HL-60 (cell line): ENCODE data around the gene CD58.

Experiments used
- DNase-seq, 2 experiments: peaks; one replicate each; pipeline ENCODE4 v3.0.0-alpha.2; 2010 to 2020; ENCODE audit warnings: low read depth in 1 of 2, low spot score in 1 of 2
- H3K27ac ChIP-seq: fragments of 250-450 bp; sonication (Bioruptor Pico); replicated peaks from 2 replicates; pipeline ENCODE4 v1.5.1; 2020; ENCODE audit warnings: mild to moderate bottlenecking, moderate library complexity
- H3K27me3 ChIP-seq: fragments of 250-450 bp; sonication (Bioruptor Pico); 2 replicates; pipeline ENCODE4 v1.5.1; 2021; ENCODE audit warnings: mild to moderate bottlenecking, moderate library complexity; ENCODE audit not compliant: insufficient read depth, poor library complexity, severe bottlenecking
- H3K4me3 ChIP-seq: replicated peaks from 2 replicates; pipeline ENCODE4 v1.5.1; 2011; ENCODE audit warnings: mild to moderate bottlenecking, control low read depth, low read length; ENCODE audit not compliant: insufficient read depth
- CTCF ChIP-seq: IDR thresholded peaks from one replicate; pipeline ENCODE4 v1.5.1; 2011; ENCODE audit warnings: low read length, control low read depth, inconsistent platforms; ENCODE audit not compliant: insufficient read depth
- GABPA ChIP-seq: IDR thresholded peaks from 2 replicates; pipeline ENCODE4 v1.6.1; 2012; ENCODE audit warnings: low read depth
- POLR2AphosphoS5 ChIP-seq: IDR thresholded peaks from 2 replicates; pipeline ENCODE4 v1.6.1; 2012; ENCODE audit warnings: low read depth
- REST ChIP-seq: IDR thresholded peaks from 2 replicates; pipeline ENCODE4 v1.6.1; 2012; ENCODE audit warnings: low read depth; ENCODE audit not compliant: insufficient replicate concordance
- SPI1 ChIP-seq: IDR thresholded peaks from 2 replicates; pipeline ENCODE4 v1.6.1; 2012; ENCODE audit warnings: low read depth, mild to moderate bottlenecking, borderline replicate concordance

The CD58 gene

GRCh38 chr1:116537040-116537831, 33.6 kb downstream of the CD58 start:
- no peak overlapping the region for H3K4me3 ChIP-seq
- no peak overlapping the region for H3K27ac ChIP-seq
- TF ChIP-seq REST (no peak), CTCF (no peak), SPI1 (no peak), POLR2AphosphoS5 (no peak), GABPA (no peak)
- H3K27me3 ChIP-seq = no peaks in the 10 kb centered on the region
- DNase-seq = peak in 1 of 2 experiments; percentile 38

- Histone ChIP-seq H3K27ac (no peak overlapping the region), H3K4me3 (no peak overlapping the region), H3K27me3 (no peaks in the 10 kb centered on the region)
- no peak for DNase-seq
- TF ChIP-seq CTCF (no peak), SPI1 (no peak), REST (no peak), POLR2AphosphoS5 (no peak), GABPA (no peak)
Measured at GRCh38 chr1:116534014-116534739, 36.6 kb downstream of the CD58 start.

GRCh38 chr1:116533429-116533820, 37.4 kb downstream of the CD58 start:
- Histone ChIP-seq H3K4me3 (no peak overlapping the region), H3K27ac (no peak overlapping the region), H3K27me3 (no peaks in the 10 kb centered on the region)
- DNase-seq = no peak
- TF ChIP-seq POLR2AphosphoS5 = no peak
- no peak for TF ChIP-seq CTCF
- no peak for TF ChIP-seq GABPA
- TF ChIP-seq REST = no peak
- TF ChIP-seq SPI1 = no peak
